ENCODE data around the gene APOL1.
"Not testable (repeated sequence)": the region's sequence is repeated elsewhere in the genome, so short reads cannot be mapped to it uniquely, and the experiment has no call there.

Gene APOL1

DNA sequence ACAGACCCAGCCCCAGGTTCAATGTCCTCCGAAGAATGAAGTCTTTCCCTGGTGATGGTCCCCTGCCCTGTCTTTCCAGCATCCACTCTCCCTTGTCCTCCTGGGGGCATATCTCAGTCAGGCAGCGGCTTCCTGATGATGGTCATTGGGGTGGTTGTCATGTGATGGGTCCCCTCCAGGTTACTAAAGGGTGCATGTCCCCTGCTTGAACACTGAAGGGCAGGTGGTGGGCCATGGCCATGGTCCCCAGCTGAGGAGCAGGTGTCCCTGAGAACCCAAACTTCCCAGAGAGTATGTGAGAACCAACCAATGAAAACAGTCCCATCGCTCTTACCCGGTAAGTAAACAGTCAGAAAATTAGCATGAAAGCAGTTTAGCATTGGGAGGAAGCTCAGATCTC is 14.1 kb downstream of the APOL1 start:
- Histone ChIP-seq H3K27me3 (ENCODE audit: control insufficient read depth, insufficient read depth, low read length, poor library complexity, severe bottlenecking) (no peaks in the 10 kb centered on the region), H3K9me3 (ENCODE audit: control insufficient read depth, low read length) (no peaks in the 10 kb centered on the region)
- WGBS, 2 experiments, result 95 to 99% methylated on average over 4 of the region's 4 CpGs

DNA sequence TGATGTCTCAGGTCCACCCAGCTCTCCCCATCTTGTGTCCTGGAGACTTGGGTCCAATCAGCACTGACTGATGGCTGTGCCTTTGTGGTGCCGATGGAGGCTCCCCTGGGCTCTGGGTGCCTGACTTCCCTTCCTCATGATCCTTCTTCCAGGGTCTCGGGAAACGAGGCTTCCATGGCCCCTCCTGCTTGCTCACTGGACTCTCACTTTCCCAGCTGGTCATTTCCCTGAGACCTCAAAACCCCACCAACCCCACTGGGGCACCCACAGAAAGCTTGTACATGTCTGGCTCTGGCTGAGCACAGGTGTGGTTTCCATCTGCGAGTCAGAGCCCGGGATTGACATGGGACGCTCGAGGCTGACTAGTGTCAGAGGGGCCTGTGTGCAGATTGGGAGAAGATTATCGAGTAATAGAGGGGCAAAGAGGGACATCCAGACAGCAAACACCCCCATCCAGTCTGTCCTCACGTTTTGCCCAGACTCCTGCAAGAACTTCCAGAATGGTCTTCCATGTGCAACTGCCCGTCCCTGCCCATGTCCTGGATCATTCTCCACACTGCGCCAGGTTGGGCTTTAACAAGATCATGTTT is 15.1 kb downstream of the APOL1 start:
- H3K9me3 ChIP-seq (ENCODE audit: control insufficient read depth, low read length), result no peaks in the 10 kb centered on the region
- H3K27ac ChIP-seq (ENCODE audit: insufficient read depth, low read depth, low read length, poor library complexity, severe bottlenecking), result no peak overlapping the region
- H3K36me3 ChIP-seq (ENCODE audit: control insufficient read depth, insufficient read depth, low read length), result no peaks in the 10 kb centered on the region
- no peaks in the 10 kb centered on the region for H3K27me3 ChIP-seq (ENCODE audit: control insufficient read depth, insufficient read depth, low read length, poor library complexity, severe bottlenecking)
- no peak overlapping the region for H3K4me3 ChIP-seq (ENCODE audit: insufficient read depth, low read depth, low read length)
- 91 to 97% methylated on average over 11 of the region's 11 CpGs for WGBS, 2 experiments
- no peaks in the 10 kb centered on the region for H3K4me1 ChIP-seq (ENCODE audit: control insufficient read depth, insufficient read depth, low read length)

More for the DNA sequence above, 14.1 kb downstream of the APOL1 start:
- Histone ChIP-seq H3K36me3 (ENCODE audit: control insufficient read depth, insufficient read depth, low read length) (no peaks in the 10 kb centered on the region), H3K4me1 (ENCODE audit: control insufficient read depth, insufficient read depth, low read length) (no peaks in the 10 kb centered on the region), H3K4me3 (ENCODE audit: insufficient read depth, low read depth, low read length) (no peak overlapping the region), H3K27ac (ENCODE audit: insufficient read depth, low read depth, low read length, poor library complexity, severe bottlenecking) (no peak overlapping the region)

DNA sequence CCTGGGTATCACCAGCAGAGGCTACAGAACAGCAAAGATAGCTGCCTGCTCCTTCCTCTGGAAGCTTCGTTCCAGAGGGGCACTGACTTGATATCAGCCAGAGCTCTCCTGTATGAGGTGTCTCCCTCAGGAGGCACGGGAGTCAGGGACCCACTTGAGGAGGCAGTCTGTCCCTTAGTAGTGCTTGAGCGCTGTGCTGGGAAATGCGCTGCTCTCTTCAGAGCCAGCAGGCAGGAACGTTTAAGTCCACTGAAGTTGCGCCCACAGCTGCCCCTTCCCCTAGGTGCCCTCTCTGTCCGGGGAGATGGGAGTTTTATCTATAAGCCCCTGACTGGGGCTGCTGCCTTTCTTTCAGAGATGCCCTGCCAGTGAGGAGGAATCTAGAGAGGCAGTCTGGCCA is 18.3 kb downstream of the APOL1 start:
- WGBS, 2 experiments, result 90 to 91% methylated on average over 7 of the region's 7 CpGs

DNA sequence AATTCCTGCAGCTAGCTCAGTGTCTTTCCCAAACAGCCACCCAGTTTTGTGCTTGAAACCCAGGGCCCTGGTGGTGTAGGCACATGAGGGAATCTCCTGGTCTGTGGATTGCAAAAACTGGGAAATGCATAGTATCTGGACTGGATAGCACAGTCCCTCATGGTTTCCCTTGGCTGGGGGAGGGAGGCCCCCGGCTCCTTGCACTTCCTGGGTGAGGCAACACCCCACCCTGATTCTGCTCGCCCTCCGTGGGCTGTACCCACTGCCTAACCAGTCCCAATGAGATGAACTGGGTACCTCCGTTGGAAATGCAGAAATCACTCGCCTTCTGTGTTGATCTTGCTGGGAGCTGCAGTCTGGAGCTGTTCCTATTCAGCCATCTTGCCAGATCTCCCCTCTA is 19.0 kb downstream of the APOL1 start:
- H3K9me3 ChIP-seq (ENCODE audit: control insufficient read depth, low read length); H3K27me3 ChIP-seq (ENCODE audit: control insufficient read depth, insufficient read depth, low read length, poor library complexity, severe bottlenecking); H3K27ac ChIP-seq (ENCODE audit: insufficient read depth, low read depth, low read length, poor library complexity, severe bottlenecking); H3K4me3 ChIP-seq (ENCODE audit: insufficient read depth, low read depth, low read length); H3K4me1 ChIP-seq (ENCODE audit: control insufficient read depth, insufficient read depth, low read length); H3K36me3 ChIP-seq (ENCODE audit: control insufficient read depth, insufficient read depth, low read length): not testable (repeated sequence)
- WGBS, 2 experiments, result 91 to 95% methylated on average over 5 of the region's 5 CpGs

More for the DNA sequence above, 18.3 kb downstream of the APOL1 start:
- H3K27me3 ChIP-seq (ENCODE audit: control insufficient read depth, insufficient read depth, low read length, poor library complexity, severe bottlenecking); H3K9me3 ChIP-seq (ENCODE audit: control insufficient read depth, low read length); H3K4me3 ChIP-seq (ENCODE audit: insufficient read depth, low read depth, low read length); H3K27ac ChIP-seq (ENCODE audit: insufficient read depth, low read depth, low read length, poor library complexity, severe bottlenecking); H3K4me1 ChIP-seq (ENCODE audit: control insufficient read depth, insufficient read depth, low read length); H3K36me3 ChIP-seq (ENCODE audit: control insufficient read depth, insufficient read depth, low read length): not testable (repeated sequence)

DNA sequence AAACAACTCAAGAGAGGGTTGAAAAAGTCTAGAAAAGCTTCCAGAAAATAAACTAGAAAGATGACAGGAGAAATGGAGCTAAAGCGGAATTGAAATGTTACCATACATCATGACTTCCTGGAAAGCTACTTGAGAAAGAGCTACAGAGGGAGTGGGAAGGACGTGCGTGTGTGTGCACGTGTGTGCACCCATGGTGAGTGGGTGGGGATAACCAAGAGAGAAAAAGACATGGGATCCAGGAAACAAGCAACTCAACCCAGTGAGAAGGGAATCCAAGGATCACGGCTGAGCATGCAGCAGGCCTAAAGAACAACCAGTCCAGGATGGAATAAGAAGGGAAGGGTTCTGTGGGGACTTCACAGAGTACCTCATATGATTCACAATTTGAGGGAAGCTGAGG is 21.6 kb downstream of the APOL1 start:
- Histone ChIP-seq H3K27ac (ENCODE audit: insufficient read depth, low read depth, low read length, poor library complexity, severe bottlenecking) (no peak overlapping the region), H3K27me3 (ENCODE audit: control insufficient read depth, insufficient read depth, low read length, poor library complexity, severe bottlenecking) (no peaks in the 10 kb centered on the region), H3K4me3 (ENCODE audit: insufficient read depth, low read depth, low read length) (no peak overlapping the region), H3K9me3 (ENCODE audit: control insufficient read depth, low read length) (no peaks in the 10 kb centered on the region), H3K4me1 (ENCODE audit: control insufficient read depth, insufficient read depth, low read length) (no peaks in the 10 kb centered on the region), H3K36me3 (ENCODE audit: control insufficient read depth, insufficient read depth, low read length) (no peaks in the 10 kb centered on the region)
- 95 to 98% methylated on average over 5 of the region's 5 CpGs for WGBS, 2 experiments

DNA sequence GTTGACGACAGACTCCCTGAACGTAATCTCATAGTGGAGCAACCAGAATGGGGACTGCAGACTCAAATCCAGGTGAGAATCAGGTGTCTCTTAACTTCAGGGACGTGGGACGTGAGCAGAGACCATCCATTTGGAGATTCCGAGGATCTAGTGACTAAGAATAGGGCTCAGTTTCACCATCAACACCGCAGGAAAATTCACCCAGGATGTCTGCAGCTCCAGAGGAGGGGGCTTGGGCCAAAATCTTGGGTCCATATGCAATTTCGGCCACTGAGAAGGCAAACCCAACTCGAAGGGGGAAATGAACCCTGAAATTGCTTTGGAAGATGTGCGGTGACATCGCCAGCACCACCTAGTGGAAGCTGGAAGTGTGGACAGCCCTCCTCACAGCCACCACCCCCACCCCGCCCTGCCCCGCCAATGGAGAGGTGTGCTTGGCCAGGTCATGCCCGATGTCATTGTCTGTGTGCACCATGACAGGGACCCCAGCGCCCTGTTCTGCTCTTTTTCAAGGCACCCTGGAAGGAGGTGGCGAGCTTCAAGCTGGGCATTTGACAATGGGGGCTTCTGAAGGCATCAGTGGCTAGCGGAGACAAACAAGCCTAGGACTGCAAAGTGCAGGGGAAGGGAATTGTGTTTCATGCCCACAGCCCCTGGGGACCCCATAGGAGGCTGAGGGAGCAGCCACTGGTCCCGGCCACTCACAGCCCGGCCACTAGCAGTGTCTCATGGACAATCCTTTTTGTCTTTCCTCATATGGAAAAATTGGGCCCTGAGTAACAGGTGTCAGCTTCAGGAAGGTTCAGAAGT is 24.8 kb downstream of the APOL1 start:
- Histone ChIP-seq H3K4me3 (ENCODE audit: insufficient read depth, low read depth, low read length) (no peak overlapping the region), H3K27me3 (ENCODE audit: control insufficient read depth, insufficient read depth, low read length, poor library complexity, severe bottlenecking) (no peaks in the 10 kb centered on the region), H3K9me3 (ENCODE audit: control insufficient read depth, low read length) (no peaks in the 10 kb centered on the region), H3K27ac (ENCODE audit: insufficient read depth, low read depth, low read length, poor library complexity, severe bottlenecking) (no peak overlapping the region), H3K36me3 (ENCODE audit: control insufficient read depth, insufficient read depth, low read length) (peaks cover 9% of the 10 kb centered on the region), H3K4me1 (ENCODE audit: control insufficient read depth, insufficient read depth, low read length) (no peaks in the 10 kb centered on the region)
- WGBS, 2 experiments, result 40 to 42% methylated on average over 18 of the region's 18 CpGs

DNA sequence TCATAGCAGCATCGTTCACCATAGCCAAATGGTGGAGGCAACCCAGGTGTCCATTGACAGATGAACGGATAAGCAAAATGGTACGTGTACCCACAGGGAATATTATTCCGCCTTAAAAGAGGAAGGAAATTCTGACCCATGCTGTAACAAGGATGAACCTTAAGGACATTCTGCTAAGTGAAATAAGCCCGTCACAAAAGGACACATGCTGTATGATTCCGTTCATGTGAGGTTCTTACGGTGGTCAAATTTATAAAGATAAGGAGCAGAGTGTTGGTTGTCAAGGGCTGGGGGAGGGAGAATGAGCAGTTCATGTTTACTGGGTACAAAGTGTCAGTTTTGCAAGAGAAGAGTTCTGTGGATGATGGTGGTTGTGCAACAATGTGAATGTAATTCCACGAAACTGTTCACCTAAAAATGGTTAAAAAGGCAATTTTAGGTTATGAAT is 26.3 kb downstream of the APOL1 start:
- H3K36me3 ChIP-seq (ENCODE audit: control insufficient read depth, insufficient read depth, low read length), result peaks cover 13% of the 10 kb centered on the region
- H3K9me3 ChIP-seq (ENCODE audit: control insufficient read depth, low read length), result no peaks in the 10 kb centered on the region
- no peaks in the 10 kb centered on the region for H3K27me3 ChIP-seq (ENCODE audit: control insufficient read depth, insufficient read depth, low read length, poor library complexity, severe bottlenecking)
- 91 to 96% methylated on average over 8 of the region's 8 CpGs for WGBS, 2 experiments
- H3K4me1 ChIP-seq (ENCODE audit: control insufficient read depth, insufficient read depth, low read length), result no peaks in the 10 kb centered on the region
- H3K4me3 ChIP-seq (ENCODE audit: insufficient read depth, low read depth, low read length), result no peak overlapping the region
- no peak overlapping the region for H3K27ac ChIP-seq (ENCODE audit: insufficient read depth, low read depth, low read length, poor library complexity, severe bottlenecking)

DNA sequence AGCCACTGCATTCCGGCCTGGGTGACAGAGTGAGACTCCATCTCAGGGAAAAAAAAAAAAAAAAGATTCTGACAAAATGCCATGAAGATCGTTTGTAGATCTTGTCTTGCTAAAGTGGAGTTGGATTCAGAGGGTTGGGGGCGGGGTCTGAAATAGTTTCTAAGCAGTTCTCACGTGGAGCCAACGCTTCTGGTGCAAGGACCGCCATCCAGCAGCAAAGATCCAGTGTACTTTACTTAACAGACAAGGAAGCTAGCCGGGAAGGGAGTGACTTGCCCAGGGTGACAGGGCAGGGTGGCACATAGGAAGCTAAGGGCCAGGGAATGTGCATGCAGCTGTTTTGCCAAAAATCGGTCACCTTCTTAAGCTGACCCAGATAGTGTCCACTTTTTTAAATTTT is 27.4 kb downstream of the APOL1 start:
- Histone ChIP-seq H3K27me3 (ENCODE audit: control insufficient read depth, insufficient read depth, low read length, poor library complexity, severe bottlenecking) (no peaks in the 10 kb centered on the region), H3K27ac (ENCODE audit: insufficient read depth, low read depth, low read length, poor library complexity, severe bottlenecking) (no peak overlapping the region), H3K4me3 (ENCODE audit: insufficient read depth, low read depth, low read length) (no peak overlapping the region), H3K9me3 (ENCODE audit: control insufficient read depth, low read length) (no peaks in the 10 kb centered on the region), H3K36me3 (ENCODE audit: control insufficient read depth, insufficient read depth, low read length) (peaks cover 24% of the 10 kb centered on the region), H3K4me1 (ENCODE audit: control insufficient read depth, insufficient read depth, low read length) (no peaks in the 10 kb centered on the region)
- 91 to 94% methylated on average over 8 of the region's 8 CpGs for WGBS, 2 experiments

DNA sequence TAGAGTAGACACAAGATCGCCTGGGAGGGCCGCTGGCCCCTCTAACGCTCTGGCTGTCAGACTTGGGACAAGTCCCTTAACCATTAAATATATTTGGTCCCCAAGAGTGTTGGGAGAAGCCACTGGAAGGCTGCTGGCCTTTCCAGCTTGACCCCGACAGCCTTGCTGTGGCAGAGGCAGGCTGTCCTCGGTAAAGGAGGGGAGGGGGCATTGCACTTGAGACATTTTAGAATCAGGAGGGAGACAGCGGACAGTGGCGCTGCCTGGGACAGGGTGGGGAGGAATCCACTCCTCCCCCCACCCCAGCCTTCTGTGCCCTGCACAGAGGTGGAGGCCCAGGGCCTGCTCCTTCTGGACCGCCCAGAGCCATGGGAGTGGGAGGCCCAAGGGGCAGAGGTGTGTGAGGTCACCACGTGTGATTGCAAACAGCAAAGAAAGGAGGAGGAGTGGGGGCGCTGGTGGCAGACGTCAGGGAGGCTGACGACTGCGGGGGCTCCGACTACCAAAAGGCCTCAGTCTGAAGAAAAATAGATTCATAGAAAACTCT is 28.9 kb downstream of the APOL1 start:
- 93% methylated on average over 14 of the region's 14 CpGs for WGBS, 2 experiments
- H3K9me3 ChIP-seq (ENCODE audit: control insufficient read depth, low read length), result no peaks in the 10 kb centered on the region
- no peak overlapping the region for H3K27ac ChIP-seq (ENCODE audit: insufficient read depth, low read depth, low read length, poor library complexity, severe bottlenecking)

DNA sequence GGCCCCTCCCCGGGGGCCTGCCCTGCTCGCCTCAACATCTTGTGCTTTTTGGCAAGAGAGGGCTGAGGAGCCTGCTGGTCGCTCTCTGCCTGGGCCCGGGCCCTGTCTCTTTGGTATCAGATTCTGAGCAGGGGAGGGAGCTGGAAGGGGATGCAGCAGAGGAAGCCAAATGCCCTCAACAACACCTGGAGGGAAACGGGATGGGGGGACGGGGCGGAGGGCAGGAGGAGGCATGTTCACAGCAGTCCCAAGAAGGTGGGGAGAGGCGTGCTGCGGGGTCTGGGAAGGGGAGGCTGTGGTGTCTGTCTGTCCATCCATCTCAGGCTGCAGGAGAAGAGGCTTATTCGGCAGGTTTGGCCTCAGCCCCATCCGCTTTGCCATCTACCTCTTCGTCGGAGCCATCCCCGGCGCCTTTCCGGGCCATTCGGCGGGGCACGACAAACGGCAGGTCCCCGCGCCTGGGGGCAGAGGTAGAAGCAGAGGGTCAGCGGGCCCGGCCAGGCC is 29.4 kb downstream of the APOL1 start:
- Histone ChIP-seq H3K27ac (ENCODE audit: insufficient read depth, low read depth, low read length, poor library complexity, severe bottlenecking) (no peak overlapping the region), H3K36me3 (ENCODE audit: control insufficient read depth, insufficient read depth, low read length) (peaks cover 28% of the 10 kb centered on the region), H3K9me3 (ENCODE audit: control insufficient read depth, low read length) (no peaks in the 10 kb centered on the region), H3K4me3 (ENCODE audit: insufficient read depth, low read depth, low read length) (no peak overlapping the region), H3K27me3 (ENCODE audit: control insufficient read depth, insufficient read depth, low read length, poor library complexity, severe bottlenecking) (no peaks in the 10 kb centered on the region), H3K4me1 (ENCODE audit: control insufficient read depth, insufficient read depth, low read length) (no peaks in the 10 kb centered on the region)
- 95 to 96% methylated on average over 24 of the region's 24 CpGs for WGBS, 2 experiments

More for the DNA sequence above, 28.9 kb downstream of the APOL1 start:
- H3K4me1 ChIP-seq (ENCODE audit: control insufficient read depth, insufficient read depth, low read length), result no peaks in the 10 kb centered on the region
- H3K27me3 ChIP-seq (ENCODE audit: control insufficient read depth, insufficient read depth, low read length, poor library complexity, severe bottlenecking), result no peaks in the 10 kb centered on the region
- H3K36me3 ChIP-seq (ENCODE audit: control insufficient read depth, insufficient read depth, low read length), result peaks cover 28% of the 10 kb centered on the region
- no peak overlapping the region for H3K4me3 ChIP-seq (ENCODE audit: insufficient read depth, low read depth, low read length)

All from ectodermal cell (in vitro differentiated cells).